Head of caudate nucleus (tissue), 42 donors: Measurements from ENCODE around the gene CNDP1.
"Not testable (repeated sequence)": the region's sequence is repeated elsewhere in the genome, so short reads cannot be mapped to it uniquely, and the experiment has no call there.

Source experiments
- DNase-seq, 42 donors: peaks; one replicate each; pipeline versions ENCODE4 v3.0.0 to v3.0.0-alpha.2; 2020 to 2021; ENCODE audit warnings: mixed read lengths in 7 of 42
- intact Hi-C: fragments of 100-400 bp; cut with DNase I; formaldehyde crosslinking; loops from one replicate; pipeline ENCODE4 v1.15.0; 2022

Gene CNDP1

DNA sequence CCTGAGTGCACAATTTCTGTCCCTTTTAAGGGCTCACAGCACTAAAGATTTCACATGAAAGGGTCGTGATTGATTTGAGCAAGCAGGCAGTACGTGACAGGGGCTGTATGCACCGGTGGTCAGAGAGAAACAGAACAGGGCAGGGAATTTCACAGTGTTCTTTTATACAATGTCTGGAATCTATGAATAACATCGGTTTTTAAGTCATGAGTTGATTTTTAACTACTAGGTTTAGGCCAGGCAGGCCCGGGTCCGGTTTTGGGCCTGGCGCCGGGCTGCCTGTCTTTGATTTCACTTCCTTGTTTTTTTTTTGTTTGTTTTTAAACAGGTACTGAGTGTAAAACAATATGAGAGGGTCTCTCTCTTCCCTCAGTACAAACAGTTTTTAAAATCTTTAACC is 33.5 kb upstream of the CNDP1 start:
- DNase-seq, result peak in 2 of 42 donors; percentile 32 to 34
- intact Hi-C loops, result not testable (repeated sequence)

DNA sequence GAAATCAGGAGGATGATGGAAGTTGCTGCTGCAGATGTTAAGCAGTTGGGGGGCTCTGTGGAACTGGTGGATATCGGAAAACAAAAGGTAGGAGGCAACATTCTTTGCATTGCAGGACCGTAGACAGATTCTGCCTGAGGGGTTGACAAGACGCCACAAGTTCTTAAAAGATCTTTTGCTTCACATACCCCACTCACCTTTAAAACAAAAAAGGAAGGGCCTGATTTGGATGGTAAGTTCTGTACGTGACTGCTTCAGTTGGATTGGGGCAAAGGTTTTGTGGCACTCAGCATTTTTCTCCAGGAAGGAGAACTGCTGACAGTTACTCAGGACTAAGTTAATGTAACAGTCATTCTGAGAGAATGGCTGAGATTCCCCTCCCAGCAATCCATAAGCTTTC is 32.9 kb upstream of the CNDP1 start:
- DNase-seq, result peak in 2 of 42 donors; percentile 15 to 29
- intact Hi-C loops, result no loop called here

DNA sequence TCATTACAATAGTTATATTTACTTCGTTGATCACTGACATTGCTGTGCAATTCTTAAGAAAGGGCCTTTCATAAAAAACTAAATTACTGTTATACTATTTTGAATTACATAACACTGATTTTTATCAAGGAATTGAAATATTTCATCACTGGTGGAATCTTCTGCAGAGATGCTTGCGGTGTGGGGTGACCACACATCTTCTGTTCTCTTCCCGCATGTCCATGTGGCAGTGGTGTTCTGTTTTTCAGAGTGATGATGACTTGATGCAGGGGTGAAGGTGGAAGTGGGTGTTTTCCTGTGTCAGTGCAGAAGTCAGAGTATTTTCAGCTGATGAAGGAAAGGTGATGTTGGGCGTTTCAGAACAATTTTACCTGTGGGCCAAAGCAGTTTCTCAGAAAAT is 31.2 kb upstream of the CNDP1 start:
- intact Hi-C loops, result no loop called here
- DNase-seq, result peak in 1 of 42 donors; percentile 25

DNA sequence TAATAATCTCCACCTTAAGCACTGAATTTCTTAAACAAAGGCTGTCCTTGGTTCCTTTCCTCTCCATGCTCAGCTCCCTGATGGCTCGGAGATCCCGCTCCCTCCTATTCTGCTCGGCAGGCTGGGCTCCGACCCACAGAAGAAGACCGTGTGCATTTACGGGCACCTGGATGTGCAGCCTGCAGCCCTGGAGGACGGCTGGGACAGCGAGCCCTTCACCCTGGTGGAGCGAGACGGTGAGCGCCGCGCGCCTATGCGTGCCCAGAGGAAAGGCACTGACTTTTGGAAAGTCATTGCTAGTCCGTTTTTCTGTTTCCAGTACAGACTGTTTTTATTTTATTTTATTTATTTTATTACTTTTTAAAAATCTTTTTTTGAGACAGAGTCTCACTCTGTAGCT is 28.5 kb upstream of the CNDP1 start:
- DNase-seq, result peak in 6 of 42 donors; percentile 6 to 41 (median 28)
- intact Hi-C loops, result no loop called here

DNA sequence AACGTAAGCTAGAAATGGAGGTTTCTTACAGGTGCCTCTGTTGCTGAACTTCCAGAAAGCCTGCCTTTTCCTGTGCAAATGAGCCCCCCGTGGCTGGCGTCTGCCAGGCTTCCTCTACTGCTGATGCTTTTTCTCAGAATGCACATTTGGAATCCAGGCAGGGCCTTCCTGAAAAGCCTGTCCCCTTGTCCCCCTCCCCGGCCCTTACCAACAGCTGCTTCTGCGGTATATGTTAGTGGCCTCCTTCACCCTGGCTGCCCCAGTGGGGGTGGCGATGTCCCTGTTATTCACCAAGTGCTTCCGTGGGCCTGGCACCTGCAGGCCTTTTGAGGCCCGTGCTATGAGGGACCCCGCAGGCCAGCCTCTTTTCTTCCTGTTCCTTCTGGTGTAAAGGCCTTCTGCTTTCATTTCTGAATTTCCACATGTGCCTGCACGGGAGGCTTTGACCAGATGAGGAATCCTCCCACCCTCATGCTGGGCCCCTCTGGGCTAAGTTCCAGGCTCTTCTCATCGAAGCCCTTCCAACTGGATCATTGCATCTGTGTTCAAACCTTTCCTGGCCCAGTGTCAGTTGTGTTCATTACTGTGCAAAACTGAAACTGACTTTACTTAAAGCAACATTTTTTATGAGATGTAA is 27.7 kb upstream of the CNDP1 start:
- intact Hi-C loops, result no loop called here
- peak in 6 of 42 donors; percentile 10 to 45 (median 31) for DNase-seq

DNA sequence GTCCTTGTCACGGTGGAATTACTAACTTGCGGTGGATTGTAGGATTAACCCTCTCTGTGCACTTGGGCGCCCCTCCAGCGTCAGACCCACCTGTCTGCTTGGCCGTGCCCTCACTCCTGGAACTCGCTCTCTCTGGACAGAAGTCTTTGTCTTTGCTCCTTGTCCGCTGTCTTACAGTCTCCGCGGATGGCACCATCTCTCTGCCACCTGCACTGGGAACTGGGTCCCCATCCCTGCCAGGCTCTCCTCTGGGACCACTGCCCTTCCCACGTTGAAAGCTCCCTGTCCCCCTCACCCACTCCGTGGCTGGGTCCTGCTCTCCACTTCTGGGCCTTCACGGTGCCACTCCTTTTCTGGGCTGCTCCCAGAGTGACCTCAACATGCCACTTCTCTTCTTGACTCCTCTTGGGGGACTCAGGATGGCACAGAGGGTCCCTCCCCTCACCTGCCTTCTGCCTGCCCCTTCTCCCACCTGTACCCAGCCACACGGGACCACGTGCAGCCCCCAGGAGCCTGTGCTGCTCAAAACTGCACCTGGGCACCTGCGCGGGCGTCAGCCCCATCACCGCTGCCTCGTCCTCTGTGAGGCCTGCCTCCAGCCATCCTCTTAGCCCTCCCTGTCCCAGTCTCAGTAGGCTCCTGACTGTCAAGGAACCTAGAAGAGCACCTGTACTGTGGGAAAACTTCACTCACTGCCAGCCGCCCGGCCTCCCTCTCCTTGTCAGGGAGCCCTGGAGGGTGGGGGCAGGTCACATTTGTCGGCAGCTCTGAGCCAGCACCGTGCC is 27.0 kb upstream of the CNDP1 start:
- intact Hi-C loops, result no loop called here
- peak in 7 of 42 donors; percentile 10 to 43 (median 27) for DNase-seq

DNA sequence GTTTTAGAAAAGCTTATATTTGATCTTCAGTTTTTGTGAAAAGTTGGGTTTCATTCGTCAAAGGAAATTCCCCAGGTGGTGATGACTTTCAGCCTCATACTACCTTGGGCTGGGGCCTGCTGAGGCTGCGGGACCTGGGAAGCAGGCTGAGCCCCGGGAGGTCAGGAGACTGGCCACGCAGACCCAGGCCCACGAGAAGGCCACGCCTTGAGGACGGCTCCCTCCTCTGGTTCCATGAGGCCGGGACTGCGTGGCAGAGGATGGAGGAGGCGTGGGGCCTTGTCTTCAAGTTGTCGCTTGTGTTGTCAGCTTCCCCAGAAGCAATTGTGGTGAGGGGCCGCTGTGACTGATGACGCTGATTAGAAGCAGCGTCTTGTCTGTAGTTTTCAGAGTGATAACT is 26.4 kb upstream of the CNDP1 start:
- intact Hi-C loops, result no loop called here
- peak in 6 of 42 donors; percentile 5 to 32 (median 20) for DNase-seq

DNA sequence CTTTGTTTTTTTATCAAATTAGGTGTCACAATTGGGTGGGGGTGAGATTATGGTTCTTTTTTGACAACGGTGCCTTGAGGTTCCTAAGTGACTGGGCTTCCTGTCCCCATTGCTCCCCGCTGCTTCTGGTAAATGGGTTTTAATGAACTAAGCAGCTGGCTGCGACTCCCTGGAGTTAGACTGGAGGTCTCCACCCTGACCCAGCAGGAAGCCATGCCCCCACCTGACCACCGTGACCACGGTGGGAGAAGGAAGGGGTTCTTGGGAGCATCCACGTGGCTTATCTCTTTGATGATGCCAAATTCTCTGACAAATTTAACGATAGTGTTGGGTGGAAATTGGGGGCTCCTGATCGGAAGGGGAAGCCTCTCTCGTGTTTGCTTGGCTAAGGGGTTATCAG is 25.9 kb upstream of the CNDP1 start:
- intact Hi-C loops, result no loop called here
- peak in 4 of 42 donors; percentile 0 to 23 (median 10) for DNase-seq

DNA sequence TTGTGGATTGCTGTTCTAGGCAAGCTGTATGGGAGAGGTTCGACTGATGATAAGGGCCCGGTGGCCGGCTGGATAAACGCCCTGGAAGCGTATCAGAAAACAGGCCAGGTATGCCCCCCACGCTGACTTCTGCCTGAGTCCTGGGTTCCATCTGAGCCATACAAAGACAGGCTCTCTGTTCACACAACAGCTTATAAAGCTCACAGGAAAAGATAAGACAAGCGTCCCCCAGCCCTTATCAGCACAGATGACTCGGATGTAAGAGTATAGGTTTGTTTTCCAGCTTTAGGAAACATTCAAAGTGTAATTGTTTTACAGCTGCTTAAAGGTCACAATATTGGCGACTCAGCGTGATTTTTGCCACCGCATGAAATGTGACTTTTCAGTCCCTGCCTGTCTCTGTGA is 25.5 kb upstream of the CNDP1 start:
- peak in 4 of 42 donors; percentile 5 to 22 (median 16) for DNase-seq
- intact Hi-C loops, result no loop called here

DNA sequence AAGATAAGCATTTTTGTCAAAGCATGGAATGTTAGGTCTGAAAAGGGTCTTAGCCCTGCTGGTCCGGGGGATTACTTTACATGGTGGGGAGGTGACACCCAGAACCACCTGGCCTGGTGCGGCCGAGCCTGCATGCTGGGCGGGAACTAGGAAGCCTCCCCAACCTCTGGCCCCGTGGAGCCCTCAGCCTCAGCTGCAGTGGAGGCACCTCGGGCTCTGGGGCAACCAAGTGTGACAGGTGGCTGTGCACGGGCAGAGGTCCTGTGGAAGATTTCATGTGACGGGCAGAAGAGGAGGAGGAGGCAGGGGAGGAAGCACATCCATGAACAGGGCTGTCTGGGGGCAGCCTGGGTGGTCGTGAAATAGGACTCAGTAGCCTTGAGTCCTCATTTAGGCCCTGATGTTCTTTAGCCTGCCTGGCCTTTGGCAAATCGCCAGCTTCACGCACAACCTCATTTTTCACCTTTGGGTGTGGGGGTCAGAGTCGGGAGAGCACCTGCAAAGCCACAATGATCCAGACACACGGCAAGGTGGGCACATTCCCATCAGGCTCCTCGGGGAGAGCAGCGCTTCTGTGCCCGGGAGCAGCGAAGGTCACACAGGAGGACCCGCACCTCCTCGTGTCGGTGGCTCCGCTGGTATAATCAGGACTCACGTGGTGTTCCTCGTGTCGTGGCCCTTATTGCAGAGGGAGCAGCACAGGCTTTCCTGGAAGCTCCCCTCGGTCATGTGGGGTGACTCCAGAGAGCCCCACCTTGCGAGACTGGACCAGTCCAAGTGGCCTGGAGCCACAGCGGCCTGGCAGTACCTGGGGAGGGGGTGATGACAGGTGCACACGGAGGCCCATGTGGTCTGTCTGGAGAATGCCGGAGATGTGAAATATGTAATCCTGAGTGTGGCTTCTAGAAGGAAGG is 24.2 kb upstream of the CNDP1 start:
- intact Hi-C loops, result no loop called here
- DNase-seq, result peak in 6 of 42 donors; percentile 9 to 46 (median 26)

DNA sequence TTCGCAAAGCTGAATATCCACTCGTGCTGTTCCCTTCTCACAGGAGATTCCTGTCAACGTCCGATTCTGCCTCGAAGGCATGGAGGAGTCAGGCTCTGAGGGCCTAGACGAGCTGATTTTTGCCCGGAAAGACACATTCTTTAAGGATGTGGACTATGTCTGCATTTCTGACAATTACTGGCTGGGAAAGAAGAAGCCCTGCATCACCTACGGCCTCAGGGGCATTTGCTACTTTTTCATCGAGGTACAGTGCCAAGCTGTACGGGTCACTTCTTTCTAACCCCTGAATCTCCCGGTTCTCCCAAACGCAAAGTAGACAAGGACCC is 23.6 kb upstream of the CNDP1 start:
- intact Hi-C loops, result no loop called here

DNA sequence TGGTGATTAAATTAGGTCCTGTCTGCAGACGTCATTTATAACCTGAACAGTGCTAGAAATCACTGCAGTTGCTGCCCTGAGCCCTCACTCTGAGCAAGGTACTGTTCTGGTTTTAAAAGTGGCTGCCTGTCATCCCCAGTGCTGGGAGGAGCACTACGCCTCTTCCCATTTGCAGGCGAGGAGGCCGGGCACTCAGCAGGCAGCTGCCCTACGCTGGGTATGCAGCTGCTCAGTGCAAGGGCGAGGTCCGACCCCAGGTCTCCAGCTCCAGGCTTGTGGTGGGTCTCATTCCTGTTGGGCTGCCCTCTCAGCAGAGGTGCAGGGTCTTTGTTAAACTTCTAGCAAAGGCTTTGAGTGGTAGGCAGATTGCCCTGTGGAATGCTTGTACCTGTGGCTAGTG is 22.5 kb upstream of the CNDP1 start:
- peak in 22 of 42 donors; percentile 24 to 79 (median 52) for DNase-seq
- intact Hi-C loops, result no loop called here

More for the DNA sequence above, 23.6 kb upstream of the CNDP1 start:
- DNase-seq, result peak in 4 of 42 donors; percentile 4 to 29 (median 8)

DNA sequence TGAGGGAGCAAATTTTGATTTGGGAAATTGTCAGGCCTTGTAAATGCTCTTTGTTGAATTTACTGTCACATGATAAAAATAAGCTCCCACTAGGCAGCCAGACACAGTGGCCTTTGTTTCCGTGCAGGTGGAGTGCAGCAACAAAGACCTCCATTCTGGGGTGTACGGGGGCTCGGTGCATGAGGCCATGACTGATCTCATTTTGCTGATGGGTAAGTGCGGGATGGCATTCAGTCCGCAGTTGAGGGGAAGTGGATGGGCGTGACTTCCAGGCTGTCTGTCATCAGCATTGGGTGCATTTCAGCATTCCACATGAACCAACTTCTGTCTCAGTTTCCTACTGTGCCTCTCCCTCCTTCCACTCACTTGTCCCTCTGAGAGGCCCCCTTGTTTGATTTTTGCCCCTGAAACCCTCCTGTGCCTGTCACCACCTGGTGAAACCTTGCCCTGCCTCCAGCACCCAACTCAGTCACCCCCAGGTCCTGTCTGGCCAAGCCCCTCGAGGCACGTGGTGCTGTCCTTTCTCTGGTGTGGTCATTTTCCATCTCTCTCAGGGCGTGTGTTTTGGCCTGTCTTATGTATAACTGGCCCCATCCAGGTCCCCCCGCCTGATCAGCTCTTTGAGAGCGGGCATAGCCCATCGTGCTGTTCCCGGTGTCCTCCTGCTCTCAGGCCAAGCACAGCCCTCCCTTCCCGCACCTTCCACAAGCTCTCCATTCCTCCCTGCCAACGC is 21.8 kb upstream of the CNDP1 start:
- peak; percentile 71 to 95 (median 88) for DNase-seq
- intact Hi-C loops, result no loop called here

DNA sequence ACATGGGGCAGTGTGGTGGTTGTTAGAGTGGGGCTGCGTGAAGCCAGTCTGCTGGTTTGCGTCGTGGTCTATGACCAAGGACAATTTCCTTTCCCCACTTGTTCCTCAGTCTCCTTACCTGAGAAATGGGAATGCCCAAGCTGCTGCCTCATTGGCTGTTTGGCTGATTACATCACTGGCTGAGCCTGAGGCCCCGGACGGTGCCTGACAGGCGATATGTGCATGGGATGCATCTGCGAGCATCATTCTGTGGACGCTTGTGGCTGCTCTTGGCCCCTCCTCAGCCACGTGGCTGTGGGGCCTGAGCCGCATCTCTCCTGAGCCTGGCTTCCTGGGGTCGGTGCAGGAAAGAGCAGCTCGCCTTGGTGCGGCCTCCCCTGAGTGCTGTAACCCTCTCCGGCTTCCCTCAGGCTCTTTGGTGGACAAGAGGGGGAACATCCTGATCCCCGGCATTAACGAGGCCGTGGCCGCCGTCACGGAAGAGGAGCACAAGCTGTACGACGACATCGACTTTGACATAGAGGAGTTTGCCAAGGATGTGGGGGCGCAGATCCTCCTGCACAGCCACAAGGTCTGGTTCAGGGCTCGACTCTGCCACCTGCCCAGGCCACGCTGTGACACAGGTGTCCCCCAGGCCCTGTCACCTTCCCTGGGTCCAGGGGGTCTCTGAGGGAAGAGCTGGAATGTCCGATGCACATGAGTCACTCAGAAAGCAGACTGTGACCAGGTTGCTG is 21.0 kb upstream of the CNDP1 start:
- DNase-seq, result peak in 7 of 42 donors; percentile 14 to 55 (median 27)
- intact Hi-C loops, result no loop called here

DNA sequence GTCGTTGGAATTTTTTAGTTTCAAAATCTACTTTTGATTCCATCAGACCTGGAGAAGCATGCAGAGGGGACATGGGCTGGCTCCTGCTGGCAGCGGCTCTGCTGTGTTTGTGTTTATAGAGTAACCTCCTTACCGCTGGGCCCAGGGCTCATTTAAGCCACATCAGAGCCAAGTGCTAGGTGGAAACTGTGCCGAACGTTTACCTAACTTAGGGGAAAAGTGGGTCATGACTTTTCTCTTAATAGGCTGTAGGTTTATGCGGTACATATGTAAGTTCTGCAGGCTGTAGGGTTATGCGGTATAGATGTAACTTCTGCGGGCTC is 20.5 kb upstream of the CNDP1 start:
- intact Hi-C loops, result no loop called here

DNA sequence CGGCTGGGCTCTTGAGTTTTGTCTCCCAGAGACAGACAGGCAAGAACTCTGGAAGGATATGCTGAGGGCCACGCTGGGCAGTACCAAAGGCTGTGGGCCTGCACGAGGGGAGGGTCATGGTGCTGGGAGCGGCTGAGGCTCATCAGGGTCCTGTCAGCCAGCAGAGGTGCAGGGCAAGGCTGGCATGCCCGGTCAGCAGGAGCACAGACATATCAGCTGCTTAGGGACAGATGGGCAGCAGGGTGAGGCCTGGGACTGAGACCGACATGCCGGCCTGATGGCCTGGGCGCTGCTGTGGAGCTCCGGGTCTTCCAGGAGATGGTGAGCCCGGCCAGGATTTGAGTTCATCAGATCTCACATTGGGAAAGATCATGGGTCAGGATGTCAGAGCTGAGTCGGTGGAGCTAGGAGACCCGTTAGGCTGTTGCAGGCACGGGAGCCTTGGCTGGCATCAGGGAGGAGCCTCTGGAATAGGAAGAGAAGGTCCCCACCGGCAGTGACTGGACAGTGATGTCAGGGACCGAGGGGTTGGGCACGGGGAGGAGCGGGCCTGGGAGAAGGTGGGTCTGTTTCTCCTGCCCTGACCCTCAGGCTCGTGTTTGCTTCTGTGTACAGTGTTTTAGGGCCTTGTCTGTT is 19.3 kb upstream of the CNDP1 start:
- peak in 7 of 42 donors; percentile 14 to 42 (median 24) for DNase-seq
- intact Hi-C loops, result no loop called here

More for the DNA sequence above, 20.5 kb upstream of the CNDP1 start:
- DNase-seq, result peak in 4 of 42 donors; percentile 6 to 39 (median 21)

DNA sequence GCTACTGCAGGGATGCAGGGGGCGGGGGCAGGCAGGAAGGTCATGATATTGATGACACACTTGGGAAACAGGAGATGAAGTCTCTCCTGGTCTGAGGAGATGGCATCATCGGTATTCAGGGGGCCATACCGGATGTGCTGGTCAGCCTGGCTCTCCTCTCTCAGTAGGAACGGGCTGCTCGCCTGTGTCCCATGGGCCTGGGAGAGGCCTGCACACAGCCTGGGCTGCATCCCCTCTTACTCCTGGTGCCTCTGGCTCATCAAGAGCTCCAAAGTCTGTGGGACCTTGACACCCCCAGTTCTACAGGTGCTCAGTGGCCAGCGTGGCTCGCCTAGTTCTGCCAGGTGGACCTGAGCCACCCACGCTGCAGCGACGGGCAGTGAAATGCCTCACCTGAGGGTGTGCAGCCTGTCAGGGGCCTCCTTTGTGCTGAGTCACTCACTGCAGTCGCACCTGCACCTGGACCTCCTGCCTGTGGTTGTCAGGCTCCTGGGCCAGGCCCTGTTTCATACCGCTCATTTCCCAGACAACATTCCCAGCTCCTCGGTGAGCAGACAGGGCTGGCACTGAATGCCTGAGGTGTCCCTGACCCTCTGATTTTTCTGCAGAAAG is 18.6 kb upstream of the CNDP1 start:
- intact Hi-C loops, result no loop called here
- peak in 6 of 42 donors; percentile 11 to 36 (median 22) for DNase-seq
